Suprapubic skin (tissue), 3 donors: ENCODE data around the gene MSANTD2.

Experiments used
- POLR2A ChIP-seq, 2 donors: fragments of 450-650 bp; IDR thresholded peaks; one replicate each; pipeline ENCODE4 v1.6.1; 2017; ENCODE audit warnings: antibody characterized with exemption in 2 of 2, mild to moderate bottlenecking in 2 of 2, moderate library complexity in 2 of 2
- TF ChIP-seq, protein P1 (sequence below), 2 donors: fragments of 200-600 bp in 1 of 2; fragments of 450-650 bp in 1 of 2; sonication (generic) in 1 of 2; IDR thresholded peaks; one replicate each; pipeline ENCODE4 v1.5.1; 2016 to 2019; ENCODE audit warnings: antibody characterized with exemption in 2 of 2, mild to moderate bottlenecking in 1 of 2, moderate library complexity in 1 of 2

DNA sequence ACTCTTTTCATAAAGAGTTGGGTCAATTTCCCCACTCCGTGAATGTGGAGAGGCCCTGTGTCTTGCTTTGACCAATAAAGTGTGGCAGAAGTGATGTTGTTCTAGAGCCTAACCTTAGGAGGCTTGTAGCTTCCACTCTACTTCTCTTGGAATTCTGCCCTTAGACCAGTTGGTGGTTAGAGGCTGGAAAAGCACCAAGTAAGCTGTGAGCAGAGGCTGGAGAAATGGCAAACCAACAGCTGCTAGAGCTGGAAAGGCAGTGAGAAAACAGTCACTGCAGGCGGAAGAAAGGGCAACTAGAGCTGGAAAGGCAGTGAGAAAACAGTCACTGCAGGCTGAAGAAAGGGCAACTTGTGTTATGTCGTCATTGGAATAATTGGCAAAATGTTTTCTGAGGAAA is 29.8 kb upstream of the MSANTD2 start:
- TF ChIP-seq, protein P1, sequence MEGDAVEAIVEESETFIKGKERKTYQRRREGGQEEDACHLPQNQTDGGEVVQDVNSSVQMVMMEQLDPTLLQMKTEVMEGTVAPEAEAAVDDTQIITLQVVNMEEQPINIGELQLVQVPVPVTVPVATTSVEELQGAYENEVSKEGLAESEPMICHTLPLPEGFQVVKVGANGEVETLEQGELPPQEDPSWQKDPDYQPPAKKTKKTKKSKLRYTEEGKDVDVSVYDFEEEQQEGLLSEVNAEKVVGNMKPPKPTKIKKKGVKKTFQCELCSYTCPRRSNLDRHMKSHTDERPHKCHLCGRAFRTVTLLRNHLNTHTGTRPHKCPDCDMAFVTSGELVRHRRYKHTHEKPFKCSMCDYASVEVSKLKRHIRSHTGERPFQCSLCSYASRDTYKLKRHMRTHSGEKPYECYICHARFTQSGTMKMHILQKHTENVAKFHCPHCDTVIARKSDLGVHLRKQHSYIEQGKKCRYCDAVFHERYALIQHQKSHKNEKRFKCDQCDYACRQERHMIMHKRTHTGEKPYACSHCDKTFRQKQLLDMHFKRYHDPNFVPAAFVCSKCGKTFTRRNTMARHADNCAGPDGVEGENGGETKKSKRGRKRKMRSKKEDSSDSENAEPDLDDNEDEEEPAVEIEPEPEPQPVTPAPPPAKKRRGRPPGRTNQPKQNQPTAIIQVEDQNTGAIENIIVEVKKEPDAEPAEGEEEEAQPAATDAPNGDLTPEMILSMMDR (IDR thresholded peaks at IDR 0.05): no peak
- no peak for TF ChIP-seq POLR2A (IDR thresholded peaks at IDR 0.05)
